ENCODE results near the gene ACTMAP.

Gene ACTMAP

DNA sequence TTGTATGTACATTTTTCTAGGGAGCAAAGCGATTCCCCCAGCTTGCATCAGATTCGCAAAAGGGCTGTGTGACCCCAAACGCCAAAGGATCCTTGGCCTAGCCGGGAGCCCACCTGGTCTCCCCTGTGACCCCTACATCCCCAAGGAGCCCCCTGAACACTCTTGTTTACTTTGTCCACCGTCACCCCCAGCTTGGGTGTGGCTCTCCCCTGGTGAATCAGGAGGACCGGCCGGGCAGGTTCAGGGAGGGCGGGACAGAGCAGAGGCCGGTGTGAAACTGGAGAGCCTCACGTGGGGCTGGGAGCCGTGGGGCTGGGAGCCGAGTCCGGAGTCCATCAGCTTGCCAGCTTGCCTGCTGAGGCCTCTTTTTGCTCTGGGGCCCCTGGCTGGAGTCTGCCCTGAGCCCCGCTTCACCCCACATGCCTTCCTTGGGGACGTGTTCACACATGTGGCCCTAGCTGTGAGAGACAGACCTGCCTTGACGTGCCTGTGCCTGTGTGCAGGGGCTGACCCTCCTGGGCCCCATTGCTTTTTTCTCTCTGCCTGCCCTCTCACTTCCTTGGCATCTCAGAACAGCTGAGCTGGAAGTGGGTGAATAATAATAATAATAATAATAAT, 31.4 kb downstream of the ACTMAP start:
- peak overlapping the region; percentile 81 for H3K4me3 ChIP-seq (ENCODE audit: low read depth, low read length)
- DNase-seq (ENCODE audit: low read depth), result peak; percentile 67

DNA sequence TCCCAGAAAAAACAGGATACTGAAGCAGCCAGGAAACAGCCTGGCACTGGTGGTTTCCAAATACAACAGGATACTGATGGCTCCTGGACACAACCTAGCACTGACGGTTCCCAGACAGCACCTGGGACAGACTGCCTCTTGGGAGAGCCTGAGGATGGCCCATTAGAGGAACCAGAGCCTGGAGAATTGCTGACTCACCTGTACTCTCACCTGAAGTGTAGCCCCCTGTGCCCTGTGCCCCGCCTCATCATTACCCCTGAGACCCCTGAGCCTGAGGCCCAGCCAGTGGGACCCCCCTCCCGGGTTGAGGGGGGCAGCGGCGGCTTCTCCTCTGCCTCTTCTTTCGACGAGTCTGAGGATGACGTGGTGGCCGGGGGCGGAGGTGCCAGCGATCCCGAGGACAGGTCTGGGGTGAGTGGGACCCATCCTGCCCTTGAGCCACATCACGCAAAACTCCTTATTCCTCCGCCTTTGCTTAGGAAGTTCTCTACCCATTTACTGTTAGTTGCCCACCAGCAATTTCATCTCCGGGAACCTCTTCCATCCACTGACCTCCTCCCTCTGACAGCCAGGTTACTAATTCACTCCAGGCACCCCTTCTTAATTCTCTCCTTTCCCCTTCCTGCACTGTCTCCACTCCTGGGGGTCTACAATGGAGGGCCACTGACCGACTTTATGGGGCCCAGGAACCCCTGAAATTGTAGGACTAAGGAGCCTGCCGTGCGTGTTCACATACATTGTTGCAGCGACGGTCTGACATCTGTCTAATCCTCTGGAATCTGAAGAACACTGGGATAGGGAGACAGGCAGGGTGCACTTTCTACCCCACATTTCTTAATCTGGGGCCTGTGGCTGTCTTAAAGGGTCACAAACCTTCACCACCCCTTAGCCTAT, 32.1 kb downstream of the ACTMAP start:
- H3K4me3 ChIP-seq (ENCODE audit: low read depth, low read length), result peak overlapping the region; percentile 81
- TF ChIP-seq, protein P1, sequence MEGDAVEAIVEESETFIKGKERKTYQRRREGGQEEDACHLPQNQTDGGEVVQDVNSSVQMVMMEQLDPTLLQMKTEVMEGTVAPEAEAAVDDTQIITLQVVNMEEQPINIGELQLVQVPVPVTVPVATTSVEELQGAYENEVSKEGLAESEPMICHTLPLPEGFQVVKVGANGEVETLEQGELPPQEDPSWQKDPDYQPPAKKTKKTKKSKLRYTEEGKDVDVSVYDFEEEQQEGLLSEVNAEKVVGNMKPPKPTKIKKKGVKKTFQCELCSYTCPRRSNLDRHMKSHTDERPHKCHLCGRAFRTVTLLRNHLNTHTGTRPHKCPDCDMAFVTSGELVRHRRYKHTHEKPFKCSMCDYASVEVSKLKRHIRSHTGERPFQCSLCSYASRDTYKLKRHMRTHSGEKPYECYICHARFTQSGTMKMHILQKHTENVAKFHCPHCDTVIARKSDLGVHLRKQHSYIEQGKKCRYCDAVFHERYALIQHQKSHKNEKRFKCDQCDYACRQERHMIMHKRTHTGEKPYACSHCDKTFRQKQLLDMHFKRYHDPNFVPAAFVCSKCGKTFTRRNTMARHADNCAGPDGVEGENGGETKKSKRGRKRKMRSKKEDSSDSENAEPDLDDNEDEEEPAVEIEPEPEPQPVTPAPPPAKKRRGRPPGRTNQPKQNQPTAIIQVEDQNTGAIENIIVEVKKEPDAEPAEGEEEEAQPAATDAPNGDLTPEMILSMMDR (conservative IDR thresholded peaks at IDR 0.05; ENCODE audit: low read depth, low read length), result no peak
- no peak for DNase-seq (ENCODE audit: low read depth)

More for the DNA sequence above, 31.4 kb downstream of the ACTMAP start:
- TF ChIP-seq, protein P1 (conservative IDR thresholded peaks at IDR 0.05; ENCODE audit: low read depth, low read length), result no peak

DNA sequence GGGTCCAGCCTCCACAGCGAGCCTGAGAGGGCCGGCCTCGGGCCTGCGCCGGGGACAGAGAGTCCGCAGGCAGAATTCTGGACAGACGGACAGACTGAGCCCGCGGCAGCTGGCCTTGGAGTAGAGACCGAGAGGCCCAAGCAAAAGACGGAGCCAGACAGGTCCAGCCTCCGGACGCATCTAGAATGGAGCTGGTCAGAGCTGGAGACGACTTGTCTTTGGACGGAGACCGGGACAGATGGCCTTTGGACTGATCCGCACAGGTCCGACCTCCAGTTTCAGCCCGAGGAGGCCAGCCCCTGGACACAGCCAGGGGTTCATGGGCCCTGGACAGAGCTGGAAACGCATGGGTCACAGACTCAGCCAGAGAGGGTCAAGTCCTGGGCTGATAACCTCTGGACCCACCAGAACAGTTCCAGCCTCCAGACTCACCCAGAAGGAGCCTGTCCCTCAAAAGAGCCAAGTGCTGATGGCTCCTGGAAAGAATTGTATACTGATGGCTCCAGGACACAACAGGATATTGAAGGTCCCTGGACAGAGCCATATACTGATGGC, 32.9 kb downstream of the ACTMAP start:
- peak overlapping the region; percentile 81 for H3K4me3 ChIP-seq (ENCODE audit: low read depth, low read length)
- TF ChIP-seq, protein P1 (conservative IDR thresholded peaks at IDR 0.05; ENCODE audit: low read depth, low read length), result no peak
- DNase-seq (ENCODE audit: low read depth), result peak; percentile 70

DNA sequence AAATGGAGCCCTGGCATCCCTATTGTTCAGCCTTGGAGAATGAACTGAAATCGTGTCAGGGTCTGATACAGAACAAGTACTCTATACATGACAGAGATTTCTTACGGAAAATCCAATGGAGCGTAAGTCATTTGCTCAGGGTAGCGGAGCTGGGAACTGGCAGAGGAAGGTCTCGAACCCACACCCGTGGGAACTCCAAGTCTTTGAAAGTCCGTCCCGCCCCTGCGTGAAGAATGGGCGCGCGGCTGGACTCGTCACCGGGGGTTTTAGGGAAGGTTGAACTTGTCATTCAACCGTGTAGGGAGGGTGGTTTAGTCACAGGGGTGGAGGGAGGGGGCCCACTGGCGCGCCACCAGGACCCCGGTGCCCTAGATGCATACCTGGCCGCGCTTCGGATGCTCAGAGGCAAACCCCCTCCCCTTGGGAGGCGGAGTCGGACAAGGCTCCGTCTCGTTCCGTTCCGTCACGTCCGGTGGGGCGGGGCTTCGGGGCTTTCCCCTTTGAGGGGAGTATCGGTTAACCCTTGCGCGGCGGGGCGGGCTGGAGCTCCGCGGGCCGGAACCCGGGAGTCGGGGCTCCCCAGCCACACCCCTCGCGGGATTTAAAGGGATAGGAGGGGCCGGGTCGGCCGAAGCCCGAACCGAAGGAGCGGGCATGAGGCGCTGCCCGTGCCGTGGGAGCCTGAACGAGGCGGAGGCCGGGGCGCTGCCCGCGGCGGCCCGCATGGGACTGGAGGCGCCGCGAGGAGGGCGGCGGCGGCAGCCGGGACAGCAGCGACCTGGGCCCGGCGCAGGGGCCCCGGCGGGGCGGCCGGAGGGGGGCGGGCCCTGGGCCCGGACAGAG, 33.6 kb downstream of the ACTMAP start, which contains the start of the genes COQ8B and ITPKC:
COQ8B (minus strand) TSS at position 405 of the 843 bp plus-strand sequence. CDS start 2,254 bp downstream, outside the sequence.
ITPKC (plus strand) TSS at position 631 of the 843 bp plus-strand sequence; CDS start at position 655, 24 bp downstream.
- TF ChIP-seq, protein P1 (conservative IDR thresholded peaks at IDR 0.05; ENCODE audit: low read depth, low read length), result no peak
- DNase-seq (ENCODE audit: low read depth), result peak; percentile 98
- peak within 1 kb of the TSS; percentile 81 for H3K4me3 ChIP-seq (ENCODE audit: low read depth, low read length)

DNA sequence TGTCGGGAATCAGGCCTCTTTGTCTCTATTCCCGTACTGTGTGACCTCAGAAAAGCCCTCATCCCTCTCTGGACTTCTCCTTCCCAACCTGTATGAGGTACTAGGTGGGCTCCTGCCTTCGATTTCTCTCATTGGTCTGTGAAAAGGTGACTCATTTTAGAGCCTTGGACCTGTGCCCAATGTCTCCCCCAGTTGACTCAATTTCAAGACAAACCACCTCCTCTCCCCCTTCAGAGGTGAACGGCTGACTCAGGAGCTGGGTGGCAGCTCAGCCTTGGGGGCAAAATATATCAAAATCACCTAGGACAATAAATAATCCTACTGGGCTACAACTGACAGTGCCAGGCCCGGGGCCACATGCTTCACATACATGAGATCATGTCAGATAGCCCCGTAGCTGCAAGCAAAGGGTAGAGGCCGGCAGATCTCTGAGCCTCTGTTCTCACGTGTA, 34.2 kb downstream of the ACTMAP start:
- H3K4me3 ChIP-seq (ENCODE audit: low read depth, low read length), result peak overlapping the region; percentile 81
- peak; percentile 87 for DNase-seq (ENCODE audit: low read depth)
- TF ChIP-seq, protein P1 (conservative IDR thresholded peaks at IDR 0.05; ENCODE audit: low read depth, low read length), result no peak

Data from choroid plexus epithelial cell (primary cell).